Lower lobe of right lung (tissue), 2 donors: ENCODE results near the gene ARID1A. TPM values are rescaled to one million over a fixed set of nuclear protein-coding genes. Genes with fewer than 3 reads are reported as not detected.

Experiments used
- ATAC-seq, 2 donors: fragments of 200-7000 bp; cut with Tn5 transposase; one replicate each; pipeline ENCODE4 v1.9.1; 2020 to 2022; ENCODE audit warnings: mild to moderate bottlenecking in 2 of 2, moderate library complexity in 2 of 2
- DNase-seq: peaks from one replicate; pipeline ENCODE4 v3.0.0-alpha.2; 2020
- H3K27ac ChIP-seq: fragments of 200-600 bp; one replicate; pipeline ENCODE4 v1.8.0; 2022
- H3K27me3 ChIP-seq: fragments of 200-600 bp; one replicate; pipeline ENCODE4 v1.8.0; 2022; ENCODE audit warnings: low read depth
- H3K36me3 ChIP-seq: fragments of 200-600 bp; one replicate; pipeline ENCODE4 v1.8.0; 2022; ENCODE audit warnings: mild to moderate bottlenecking
- H3K4me1 ChIP-seq: fragments of 200-600 bp; one replicate; pipeline ENCODE4 v1.8.0; 2022
- H3K4me3 ChIP-seq: fragments of 200-600 bp; one replicate; pipeline ENCODE4 v1.8.0; 2022; ENCODE audit warnings: mild to moderate bottlenecking
- H3K9me3 ChIP-seq: fragments of 200-600 bp; one replicate; pipeline ENCODE4 v1.8.0; 2022
- CTCF ChIP-seq: fragments of 200-600 bp; IDR thresholded peaks from one replicate; pipeline ENCODE4 v1.8.0; 2022; ENCODE audit warnings: antibody characterized with exemption, mild to moderate bottlenecking
- intact Hi-C: fragments of 100-400 bp; cut with DNase I; formaldehyde crosslinking; loops from one replicate; pipeline ENCODE4 v1.11.0; 2022
- total RNA-seq: library from RNA; stranded (reverse); fragmentation: NEBNext Ultra II Directional; extraction: Animal tissue kit (Norgen Biotek cat#: 25700); gene quantifications from one replicate; pipeline ENCODE4 v1.2.1, GENCODE V29; 2021
- donor health status: DM: no; HTN: yes; CAD: no; lungs with severe emphysema.

The ARID1A gene
- total RNA-seq, 1 donor from 2014 or later: 72.4 TPM

DNA sequence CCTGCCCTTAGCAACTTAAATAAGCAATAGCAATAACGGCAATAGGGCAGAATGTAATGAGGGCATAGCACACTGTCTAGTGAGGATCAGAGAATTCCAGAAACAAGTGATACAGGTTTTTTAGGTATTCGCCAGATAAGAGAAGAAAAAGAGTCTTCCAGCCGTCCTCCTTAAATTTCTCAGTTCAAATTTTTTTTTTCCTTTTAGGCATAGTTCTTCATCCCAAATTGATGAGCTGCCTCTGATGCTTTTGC lies 93.7 kb downstream of the ARID1A start:
- Histone ChIP-seq H3K27ac (peak overlapping the region; percentile 98), H3K36me3 (peaks cover 21% of the 10 kb centered on the region), H3K9me3 (no peaks in the 10 kb centered on the region), H3K4me1 (peaks cover 38% of the 10 kb centered on the region), H3K4me3 (no peak overlapping the region), H3K27me3 (no peaks in the 10 kb centered on the region)
- DNase-seq (no peak), ATAC-seq (no peak)
- intact Hi-C loops: loop anchor here (10.0 kb wide), 1 partner anchor 95 kb away; the partner anchor contains the start of gene ARID1A
- no peak for TF ChIP-seq CTCF

DNA sequence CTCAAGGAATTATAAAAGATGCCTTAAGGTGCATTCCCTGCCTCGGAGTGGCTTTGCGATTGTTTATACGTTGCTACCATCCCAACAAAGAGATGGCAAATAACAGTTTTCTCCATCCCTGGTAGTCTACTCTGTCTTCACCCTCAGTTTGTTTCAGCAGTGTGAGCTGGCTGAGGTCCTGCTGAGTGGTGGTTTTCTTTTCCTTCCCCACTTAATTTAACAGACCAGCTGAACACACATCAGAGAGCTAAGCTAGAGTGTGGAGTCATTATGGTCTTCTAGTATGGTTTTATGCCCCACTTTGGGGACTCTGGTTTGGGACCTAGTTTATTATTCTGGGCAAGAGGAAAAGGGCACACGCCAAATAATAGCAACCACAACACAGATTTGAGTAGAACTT lies 94.1 kb downstream of the ARID1A start:
- Histone ChIP-seq H3K36me3 (peaks cover 25% of the 10 kb centered on the region), H3K27me3 (no peaks in the 10 kb centered on the region), H3K9me3 (no peaks in the 10 kb centered on the region), H3K27ac (no peak overlapping the region), H3K4me1 (peaks cover 34% of the 10 kb centered on the region), H3K4me3 (no peak overlapping the region)
- TF ChIP-seq CTCF: no peak
- DNase-seq: no peak
- no peak for ATAC-seq
- intact Hi-C loops: loop anchor here (5.0 to 10.0 kb wide), 2 partner anchors 95 to 183 kb away; partner anchors contain the start of gene ARID1A

DNA sequence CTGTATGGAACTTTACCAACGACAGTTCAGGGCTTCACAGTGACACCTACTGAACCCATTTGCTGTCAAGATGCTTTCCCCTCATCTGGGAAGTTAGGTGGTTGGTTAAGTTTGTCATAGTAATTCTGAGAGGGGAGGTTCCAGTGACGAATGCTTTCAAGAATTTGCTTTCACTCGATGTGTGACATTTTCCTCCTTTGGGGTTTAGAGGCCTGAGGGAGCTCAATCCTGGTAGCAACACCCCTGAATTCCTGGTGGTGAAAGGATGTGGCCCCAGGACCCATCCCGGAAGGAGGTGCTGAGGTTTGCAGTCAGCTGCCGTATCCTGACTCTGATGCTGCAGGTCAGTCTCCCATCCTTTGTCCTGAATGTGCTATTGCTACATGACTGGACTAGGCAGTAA lies 94.7 kb downstream of the ARID1A start:
- ATAC-seq: no peak
- no peak for TF ChIP-seq CTCF
- Histone ChIP-seq H3K4me1 (peaks cover 28% of the 10 kb centered on the region), H3K4me3 (no peak overlapping the region), H3K9me3 (no peaks in the 10 kb centered on the region), H3K36me3 (peaks cover 31% of the 10 kb centered on the region), H3K27me3 (no peaks in the 10 kb centered on the region), H3K27ac (no peak overlapping the region)
- intact Hi-C loops: loop anchor here (5.0 kb wide), 1 partner anchor 183 kb away; no protein-coding TSS in a partner anchor
- DNase-seq: no peak

DNA sequence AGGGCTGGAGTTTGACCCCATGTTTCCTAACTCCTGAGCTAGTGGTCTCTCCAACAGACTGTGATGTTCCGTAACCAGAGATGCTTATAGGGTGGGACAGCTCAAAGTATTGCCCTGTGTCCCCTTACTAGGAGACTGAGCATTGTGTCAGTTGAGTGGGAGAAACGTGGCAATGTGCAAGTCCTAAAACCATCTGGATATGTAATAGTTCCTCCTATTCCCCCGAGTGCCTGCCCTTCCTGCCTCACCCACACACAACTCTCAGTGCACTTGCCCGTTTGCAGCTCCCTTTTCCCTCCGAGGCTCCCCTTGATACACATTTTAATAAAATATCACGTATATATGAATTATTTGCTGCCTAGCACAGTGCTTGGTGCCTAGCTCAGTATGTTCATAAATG lies 95.3 kb downstream of the ARID1A start:
- no peak for ATAC-seq
- Histone ChIP-seq H3K27me3 (no peaks in the 10 kb centered on the region), H3K36me3 (peaks cover 31% of the 10 kb centered on the region), H3K4me1 (peaks cover 22% of the 10 kb centered on the region), H3K4me3 (no peak overlapping the region), H3K9me3 (no peaks in the 10 kb centered on the region), H3K27ac (no peak overlapping the region)
- no peak for DNase-seq
- intact Hi-C loops: loop anchor here (5.0 kb wide), 1 partner anchor 184 kb away; no protein-coding TSS in a partner anchor
- no peak for TF ChIP-seq CTCF

GRCh38 chr1:26791626-26792025 lies 95.8 kb downstream of the ARID1A start:
- DNase-seq: no peak
- no peak for ATAC-seq
- Histone ChIP-seq H3K9me3 (no peaks in the 10 kb centered on the region), H3K27me3 (no peaks in the 10 kb centered on the region), H3K27ac (no peak overlapping the region), H3K4me3 (no peak overlapping the region), H3K4me1 (peaks cover 17% of the 10 kb centered on the region), H3K36me3 (peaks cover 31% of the 10 kb centered on the region)
- TF ChIP-seq CTCF: no peak
- intact Hi-C loops: loop anchor here (5.0 kb wide), 1 partner anchor 184 kb away; no protein-coding TSS in a partner anchor

- no peak for ATAC-seq
- Histone ChIP-seq H3K9me3 (no peaks in the 10 kb centered on the region), H3K27ac (no peak overlapping the region), H3K27me3 (no peaks in the 10 kb centered on the region), H3K4me1 (peaks cover 12% of the 10 kb centered on the region), H3K36me3 (peaks cover 31% of the 10 kb centered on the region), H3K4me3 (no peak overlapping the region)
- no peak for TF ChIP-seq CTCF
- intact Hi-C loops: loop anchor here (5.0 kb wide), 1 partner anchor 186 kb away; no protein-coding TSS in a partner anchor
- DNase-seq: no peak
Measured at GRCh38 chr1:26792924-26793323, 97.1 kb downstream of the ARID1A start.
